ENCODE results near the gene ZNF385C.
"Not testable (repeated sequence)": the region's sequence is repeated elsewhere in the genome, so short reads cannot be mapped to it uniquely, and the experiment has no call there.

Gene ZNF385C

GRCh38 chr17:42016941-42017865 is 81.1 kb downstream of the ZNF385C start, which contains the start of gene DNAJC7:
TSS of gene DNAJC7 (minus strand) at chr17:42017439. CDS start at chr17:42017416, 23 bp downstream.
- intact Hi-C loops (cut with DNase I): no loop called here
- peak; percentile 84 to 97 (median 92) for DNase-seq

- intact Hi-C loops (cut with DNase I): no loop called here
- DNase-seq: peak in 11 of 42 donors; percentile 14 to 64 (median 30)
These were observed 81.9 kb downstream of the ZNF385C start for GRCh38 chr17:42016411-42016831.

GRCh38 chr17:42013740-42014139 is 84.5 kb downstream of the ZNF385C start:
- intact Hi-C loops (cut with DNase I); DNase-seq: not testable (repeated sequence)

- intact Hi-C loops (cut with DNase I); DNase-seq: not testable (repeated sequence)
These were observed 85.9 kb downstream of the ZNF385C start for GRCh38 chr17:42012363-42012762.

GRCh38 chr17:42010898-42011516 is 87.3 kb downstream of the ZNF385C start:
- DNase-seq: peak in 3 of 42 donors; percentile 42 to 60 (median 59)
- intact Hi-C loops (cut with DNase I): no loop called here

GRCh38 chr17:42010266-42010680 is 88.0 kb downstream of the ZNF385C start:
- intact Hi-C loops (cut with DNase I); DNase-seq: not testable (repeated sequence)

GRCh38 chr17:42009170-42009569 is 89.1 kb downstream of the ZNF385C start:
- peak; percentile 33 to 90 (median 81) for DNase-seq
- intact Hi-C loops (cut with DNase I): loop anchor here (1.0 kb wide), 1 partner anchor 46 kb away; no protein-coding TSS in a partner anchor

- intact Hi-C loops (cut with DNase I): no loop called here
- DNase-seq: no peak
These were observed 93.1 kb downstream of the ZNF385C start for GRCh38 chr17:42005166-42005565.

GRCh38 chr17:42002792-42003301 is 95.4 kb downstream of the ZNF385C start:
- peak in 1 of 42 donors; percentile 65 for DNase-seq
- intact Hi-C loops (cut with DNase I): no loop called here

- DNase-seq: no peak
- intact Hi-C loops (cut with DNase I): no loop called here
These were observed 96.0 kb downstream of the ZNF385C start for GRCh38 chr17:42002175-42002791.

- intact Hi-C loops (cut with DNase I): no loop called here
- DNase-seq: no peak
These were observed 96.5 kb downstream of the ZNF385C start for GRCh38 chr17:42001729-42002128.

GRCh38 chr17:42000413-42001133 is 97.7 kb downstream of the ZNF385C start:
- intact Hi-C loops (cut with DNase I): no loop called here
- DNase-seq: no peak

GRCh38 chr17:41998497-41998896 is 99.8 kb downstream of the ZNF385C start:
- intact Hi-C loops (cut with DNase I): no loop called here
- DNase-seq: no peak

GRCh38 chr17:41996855-41997164 is 101.5 kb downstream of the ZNF385C start:
- intact Hi-C loops (cut with DNase I): no loop called here
- DNase-seq: no peak

GRCh38 chr17:41992576-41992975 is 105.7 kb downstream of the ZNF385C start:
- DNase-seq: peak in 41 of 42 donors; percentile 37 to 92 (median 82)
- intact Hi-C loops (cut with DNase I): loop anchor here (2.0 kb wide), 1 partner anchor 26 kb away; the partner anchor contains the start of gene CNP

GRCh38 chr17:41989702-41990419 is 108.4 kb downstream of the ZNF385C start:
- DNase-seq: no peak

GRCh38 chr17:41988418-41988817 is 109.9 kb downstream of the ZNF385C start:
- intact Hi-C loops (cut with DNase I): no loop called here
- no peak for DNase-seq

More at GRCh38 chr17:41989702-41990419, 108.4 kb downstream of the ZNF385C start:
- intact Hi-C loops (cut with DNase I): no loop called here

- no peak for DNase-seq
- intact Hi-C loops (cut with DNase I): no loop called here
These were observed 110.6 kb downstream of the ZNF385C start for GRCh38 chr17:41987642-41988041.

Measured in head of caudate nucleus (tissue), 42 donors.